Lower leg skin (tissue), 3 donors: Measurements from ENCODE around the gene GXYLT1.

Source experiments
- CTCF ChIP-seq, 3 donors: fragments of 450-650 bp; IDR thresholded peaks; one replicate each; pipeline ENCODE4 v1.5.1; 2016; ENCODE audit warnings: antibody characterized with exemption in 3 of 3, mild to moderate bottlenecking in 3 of 3, moderate library complexity in 2 of 3
- POLR2A ChIP-seq, 2 donors: fragments of 450-650 bp; IDR thresholded peaks; one replicate each; pipeline ENCODE4 v1.6.1; 2016 to 2017; ENCODE audit warnings: antibody characterized with exemption in 2 of 2, mild to moderate bottlenecking in 1 of 2, moderate library complexity in 1 of 2

GRCh38 chr12:42070036-42070435 is 74.6 kb downstream of the GXYLT1 start:
- no peak for TF ChIP-seq CTCF (IDR thresholded peaks at IDR 0.05)
- no peak for TF ChIP-seq POLR2A (IDR thresholded peaks at IDR 0.05)
